ENCODE data around the gene MT1X. TPM values are rescaled to one million over a fixed set of nuclear protein-coding genes. Genes with fewer than 3 reads are reported as not detected.

The MT1X gene
- total and polyA plus RNA-seq, 2 of the 13 experiments (the other 11 are each of a cell fraction or from before 2014, with no cell fraction given): 19.7 to 288 TPM

DNA sequence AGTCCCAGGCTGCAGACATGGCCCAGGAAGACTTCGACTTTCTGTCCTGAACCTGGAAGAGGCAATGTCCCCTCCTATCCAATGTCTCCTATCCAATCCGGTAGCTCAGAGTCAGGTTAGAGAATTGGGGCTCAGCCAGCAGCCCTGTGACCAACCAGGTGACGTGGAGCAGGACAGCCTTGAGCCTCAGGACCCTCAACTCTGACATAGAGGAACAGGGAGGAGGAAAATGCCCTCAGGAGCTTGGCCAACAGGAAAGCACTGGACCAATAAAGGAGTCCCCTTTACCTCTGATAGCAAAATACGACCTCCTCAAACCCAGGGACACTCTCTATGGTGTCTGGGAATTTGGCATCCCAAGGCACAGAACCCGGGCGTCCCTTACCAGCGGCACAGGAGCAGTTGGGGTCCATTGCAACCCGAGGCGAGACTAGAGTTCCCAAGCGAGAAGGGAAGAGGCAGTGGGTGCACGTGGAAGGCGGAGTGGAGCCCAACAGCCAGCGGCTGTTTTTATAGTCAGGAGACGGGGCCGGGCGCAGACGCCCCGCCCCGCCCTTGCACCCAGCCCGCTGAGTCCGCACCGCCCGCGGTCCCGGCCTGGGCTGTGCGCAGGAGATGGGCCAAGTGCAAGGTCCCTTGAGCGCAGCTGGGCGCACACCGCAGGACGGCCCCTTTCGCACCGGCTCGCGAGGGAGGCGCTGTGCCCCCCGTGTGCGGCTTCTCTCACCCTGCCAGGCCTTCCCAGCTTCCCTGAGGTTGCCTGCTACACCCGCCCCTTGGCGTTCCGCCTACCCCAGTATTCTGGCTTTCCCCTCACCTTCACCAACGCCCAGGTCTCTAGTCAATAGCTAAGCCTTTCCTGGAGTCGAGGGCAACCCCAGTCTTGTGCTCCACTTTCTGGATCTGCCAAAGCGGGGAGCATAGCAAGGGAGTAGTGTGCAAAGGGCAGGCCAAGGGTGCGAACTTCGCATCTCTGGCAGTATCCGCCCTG, 14.4 kb upstream of the MT1X start, which contains the start of gene MT1G (continued):
- TF ChIP-seq, protein P1, sequence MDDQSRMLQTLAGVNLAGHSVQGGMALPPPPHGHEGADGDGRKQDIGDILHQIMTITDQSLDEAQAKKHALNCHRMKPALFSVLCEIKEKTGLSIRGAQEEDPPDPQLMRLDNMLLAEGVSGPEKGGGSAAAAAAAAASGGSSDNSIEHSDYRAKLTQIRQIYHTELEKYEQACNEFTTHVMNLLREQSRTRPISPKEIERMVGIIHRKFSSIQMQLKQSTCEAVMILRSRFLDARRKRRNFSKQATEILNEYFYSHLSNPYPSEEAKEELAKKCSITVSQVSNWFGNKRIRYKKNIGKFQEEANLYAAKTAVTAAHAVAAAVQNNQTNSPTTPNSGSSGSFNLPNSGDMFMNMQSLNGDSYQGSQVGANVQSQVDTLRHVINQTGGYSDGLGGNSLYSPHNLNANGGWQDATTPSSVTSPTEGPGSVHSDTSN (CRISPR knock-in tag; IDR thresholded peaks at IDR 0.05; ENCODE audit: borderline replicate concordance): no peak
- no peak for TF ChIP-seq ZNF256 (CRISPR knock-in tag; conservative IDR thresholded peaks at IDR 0.05)
- 0 out of 2 replicates have a peak, but pooled peaks have one; percentile 27 for TF ChIP-seq ZMAT3 (CRISPR knock-in tag; conservative IDR thresholded peaks at IDR 0.05)
- TF ChIP-seq, protein P2, sequence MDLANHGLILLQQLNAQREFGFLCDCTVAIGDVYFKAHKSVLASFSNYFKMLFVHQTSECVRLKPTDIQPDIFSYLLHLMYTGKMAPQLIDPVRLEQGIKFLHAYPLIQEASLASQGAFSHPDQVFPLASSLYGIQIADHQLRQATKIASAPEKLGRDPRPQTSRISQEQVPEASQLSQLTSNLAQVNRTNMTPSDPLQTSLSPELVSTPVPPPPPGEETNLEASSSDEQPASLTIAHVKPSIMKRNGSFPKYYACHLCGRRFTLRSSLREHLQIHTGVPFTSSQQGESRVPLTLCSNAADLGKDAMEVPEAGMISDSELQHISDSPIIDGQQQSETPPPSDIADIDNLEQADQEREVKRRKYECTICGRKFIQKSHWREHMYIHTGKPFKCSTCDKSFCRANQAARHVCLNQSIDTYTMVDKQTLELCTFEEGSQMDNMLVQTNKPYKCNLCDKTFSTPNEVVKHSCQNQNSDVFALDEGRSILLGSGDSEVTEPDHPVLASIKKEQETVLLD (CRISPR knock-in tag; IDR thresholded peaks at IDR 0.05; ENCODE audit: low read depth): no peak
- peak; percentile 93 for TF ChIP-seq PHF21A (CRISPR knock-in tag; IDR thresholded peaks at IDR 0.05)
- no peak for TF ChIP-seq TEAD3 (CRISPR knock-in tag; optimal IDR thresholded peaks at IDR 0.05; ENCODE audit: borderline replicate concordance)
- TF ChIP-seq HMG20A (CRISPR knock-in tag; IDR thresholded peaks at IDR 0.05; ENCODE audit: borderline replicate concordance): no peak
- peak; percentile 73; the same call in 1 of the 2 replicates for TF ChIP-seq ZNF274 (CRISPR knock-in tag; IDR thresholded peaks at IDR 0.05)
- TF ChIP-seq ONECUT2 (CRISPR knock-in tag; IDR thresholded peaks at IDR 0.05): no peak
- no peak for TF ChIP-seq MBNL3 (CRISPR knock-in tag; conservative IDR thresholded peaks at IDR 0.05)
- TF ChIP-seq, protein P3, sequence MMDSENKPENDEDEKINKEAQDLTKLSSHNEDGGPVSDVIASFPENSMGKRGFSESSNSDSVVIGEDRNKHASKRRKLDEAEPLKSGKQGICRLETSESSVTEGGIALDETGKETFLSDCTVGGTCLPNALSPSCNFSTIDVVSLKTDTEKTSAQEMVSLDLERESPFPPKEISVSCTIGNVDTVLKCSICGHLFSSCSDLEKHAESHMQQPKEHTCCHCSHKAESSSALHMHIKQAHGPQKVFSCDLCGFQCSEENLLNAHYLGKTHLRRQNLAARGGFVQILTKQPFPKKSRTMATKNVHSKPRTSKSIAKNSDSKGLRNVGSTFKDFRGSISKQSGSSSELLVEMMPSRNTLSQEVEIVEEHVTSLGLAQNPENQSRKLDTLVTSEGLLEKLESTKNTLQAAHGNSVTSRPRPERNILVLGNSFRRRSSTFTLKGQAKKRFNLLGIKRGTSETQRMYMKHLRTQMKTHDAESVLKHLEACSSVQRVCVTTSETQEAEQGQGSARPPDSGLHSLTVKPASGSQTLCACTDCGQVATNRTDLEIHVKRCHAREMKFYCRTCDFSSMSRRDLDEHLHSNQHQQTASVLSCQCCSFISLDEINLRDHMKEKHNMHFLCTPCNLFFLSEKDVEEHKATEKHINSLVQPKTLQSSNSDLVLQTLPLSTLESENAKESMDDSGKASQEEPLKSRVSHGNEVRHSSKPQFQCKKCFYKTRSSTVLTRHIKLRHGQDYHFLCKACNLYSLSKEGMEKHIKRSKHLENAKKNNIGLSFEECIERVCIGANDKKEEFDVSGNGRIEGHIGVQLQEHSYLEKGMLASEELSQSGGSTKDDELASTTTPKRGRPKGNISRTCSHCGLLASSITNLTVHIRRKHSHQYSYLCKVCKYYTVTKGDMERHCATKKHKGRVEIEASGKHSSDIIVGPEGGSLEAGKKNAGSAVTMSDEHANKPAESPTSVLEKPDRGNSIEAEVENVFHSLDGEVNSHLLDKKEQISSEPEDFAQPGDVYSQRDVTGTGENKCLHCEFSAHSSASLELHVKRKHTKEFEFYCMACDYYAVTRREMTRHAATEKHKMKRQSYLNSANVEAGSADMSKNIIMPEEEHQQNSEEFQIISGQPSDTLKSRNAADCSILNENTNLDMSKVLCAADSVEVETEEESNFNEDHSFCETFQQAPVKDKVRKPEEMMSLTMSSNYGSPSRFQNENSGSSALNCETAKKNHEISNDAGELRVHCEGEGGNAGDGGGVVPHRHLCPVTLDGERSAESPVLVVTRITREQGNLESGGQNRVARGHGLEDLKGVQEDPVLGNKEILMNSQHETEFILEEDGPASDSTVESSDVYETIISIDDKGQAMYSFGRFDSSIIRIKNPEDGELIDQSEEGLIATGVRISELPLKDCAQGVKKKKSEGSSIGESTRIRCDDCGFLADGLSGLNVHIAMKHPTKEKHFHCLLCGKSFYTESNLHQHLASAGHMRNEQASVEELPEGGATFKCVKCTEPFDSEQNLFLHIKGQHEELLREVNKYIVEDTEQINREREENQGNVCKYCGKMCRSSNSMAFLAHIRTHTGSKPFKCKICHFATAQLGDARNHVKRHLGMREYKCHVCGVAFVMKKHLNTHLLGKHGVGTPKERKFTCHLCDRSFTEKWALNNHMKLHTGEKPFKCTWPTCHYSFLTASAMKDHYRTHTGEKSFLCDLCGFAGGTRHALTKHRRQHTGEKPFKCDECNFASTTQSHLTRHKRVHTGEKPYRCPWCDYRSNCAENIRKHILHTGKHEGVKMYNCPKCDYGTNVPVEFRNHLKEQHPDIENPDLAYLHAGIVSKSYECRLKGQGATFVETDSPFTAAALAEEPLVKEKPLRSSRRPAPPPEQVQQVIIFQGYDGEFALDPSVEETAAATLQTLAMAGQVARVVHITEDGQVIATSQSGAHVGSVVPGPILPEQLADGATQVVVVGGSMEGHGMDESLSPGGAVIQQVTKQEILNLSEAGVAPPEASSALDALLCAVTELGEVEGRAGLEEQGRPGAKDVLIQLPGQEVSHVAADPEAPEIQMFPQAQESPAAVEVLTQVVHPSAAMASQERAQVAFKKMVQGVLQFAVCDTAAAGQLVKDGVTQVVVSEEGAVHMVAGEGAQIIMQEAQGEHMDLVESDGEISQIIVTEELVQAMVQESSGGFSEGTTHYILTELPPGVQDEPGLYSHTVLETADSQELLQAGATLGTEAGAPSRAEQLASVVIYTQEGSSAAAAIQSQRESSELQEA (CRISPR knock-in tag; IDR thresholded peaks at IDR 0.05; ENCODE audit: not compliant biosample characterization): no peak
- TF ChIP-seq ZSCAN20 (CRISPR knock-in tag; IDR thresholded peaks at IDR 0.05; ENCODE audit: borderline replicate concordance): no peak
- no peak for TF ChIP-seq ZNF577 (CRISPR knock-in tag; IDR thresholded peaks at IDR 0.05; ENCODE audit: borderline replicate concordance, low read depth)
- no peak for TF ChIP-seq ZKSCAN8 (CRISPR knock-in tag; IDR thresholded peaks at IDR 0.05; ENCODE audit: borderline replicate concordance)
- TF ChIP-seq U2AF1 (optimal IDR thresholded peaks at IDR 0.05; ENCODE audit: low read depth, low read length): peak; percentile 72

Data from HepG2 (cell line).